RKO (cell line): ENCODE data around the gene TMEM117.

Experiments used
- DNase-seq: peaks from one replicate; pipeline ENCODE4 v3.0.0-alpha.2; 2016; ENCODE audit warnings: low spot score

The TMEM117 gene

DNA sequence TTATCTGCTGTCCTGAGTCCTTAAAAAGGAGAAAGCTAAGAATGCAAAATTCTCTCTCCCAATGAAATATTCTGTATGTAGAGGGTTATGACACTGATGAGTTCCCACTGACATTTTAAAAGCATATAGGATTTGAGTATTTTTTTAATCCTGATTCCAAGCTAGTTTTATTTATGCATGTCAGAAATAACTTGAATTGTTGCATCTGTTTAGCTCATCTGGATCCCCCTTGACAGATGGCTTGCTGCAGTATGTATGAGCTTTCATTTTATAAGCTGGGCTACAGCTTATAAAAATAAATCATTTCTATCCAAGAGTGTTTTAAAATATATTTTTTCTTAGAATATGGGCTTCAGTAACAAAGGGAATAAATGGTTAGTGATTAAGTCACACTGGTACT is 545.0 kb downstream of the TMEM117 start:
- DNase-seq, result no peak

DNA sequence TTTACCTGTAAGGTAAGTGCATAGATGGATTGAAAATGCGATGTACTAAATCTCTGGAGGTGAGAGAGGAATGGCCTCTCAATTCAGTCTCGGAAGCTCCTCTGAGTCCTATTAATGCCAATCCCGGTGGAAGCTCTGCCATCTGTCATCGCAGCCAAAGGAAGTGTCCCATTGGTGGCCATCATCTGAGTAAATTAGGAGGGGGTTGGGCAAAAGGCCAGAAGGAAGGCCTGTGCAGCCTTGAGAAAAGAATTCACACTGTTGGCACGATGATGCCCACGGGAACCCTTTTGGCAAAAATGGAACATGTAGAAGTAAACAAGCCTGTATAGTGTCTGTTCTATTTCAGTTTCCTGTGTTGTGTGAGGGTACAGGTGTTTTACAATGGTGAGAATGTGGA is 545.5 kb downstream of the TMEM117 start:
- no peak for DNase-seq

DNA sequence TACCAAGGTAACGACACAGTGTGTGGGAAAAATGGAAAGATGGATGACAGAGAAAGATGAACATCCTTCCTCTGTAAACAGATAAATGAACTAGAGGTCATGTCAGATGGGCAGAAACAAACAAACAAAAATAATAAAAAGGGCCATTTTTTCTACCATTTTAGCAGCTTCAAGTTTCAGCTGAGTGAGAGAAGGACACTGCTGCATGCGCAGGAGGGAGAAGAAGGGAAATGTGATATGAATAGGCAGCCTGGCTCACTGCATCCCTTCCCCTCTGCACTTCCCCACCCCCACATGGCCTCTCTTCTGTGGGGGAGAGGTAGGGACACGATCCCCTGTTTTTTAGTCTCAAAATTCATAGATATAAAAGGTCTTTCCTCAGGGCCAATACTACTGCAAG is 548.3 kb downstream of the TMEM117 start:
- DNase-seq, result no peak

DNA sequence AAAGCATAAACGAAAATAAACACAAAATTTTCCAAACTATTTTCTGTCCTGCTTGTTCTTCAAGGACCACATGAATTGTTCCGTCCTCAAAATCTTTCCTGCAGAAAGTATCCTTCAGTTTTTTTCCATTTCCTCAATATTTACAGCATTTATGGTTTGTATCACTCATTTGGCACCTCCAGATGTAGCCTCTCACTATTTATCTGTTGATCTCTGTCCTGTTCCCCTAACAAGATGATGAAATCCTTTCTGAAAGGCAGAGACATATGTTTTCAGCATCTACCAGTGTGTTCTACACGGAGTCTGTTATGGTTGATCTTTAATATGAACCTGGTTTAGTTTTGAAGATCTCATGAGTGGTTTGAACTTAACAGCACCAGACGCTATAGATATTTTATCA is 550.1 kb downstream of the TMEM117 start:
- no peak for DNase-seq

DNA sequence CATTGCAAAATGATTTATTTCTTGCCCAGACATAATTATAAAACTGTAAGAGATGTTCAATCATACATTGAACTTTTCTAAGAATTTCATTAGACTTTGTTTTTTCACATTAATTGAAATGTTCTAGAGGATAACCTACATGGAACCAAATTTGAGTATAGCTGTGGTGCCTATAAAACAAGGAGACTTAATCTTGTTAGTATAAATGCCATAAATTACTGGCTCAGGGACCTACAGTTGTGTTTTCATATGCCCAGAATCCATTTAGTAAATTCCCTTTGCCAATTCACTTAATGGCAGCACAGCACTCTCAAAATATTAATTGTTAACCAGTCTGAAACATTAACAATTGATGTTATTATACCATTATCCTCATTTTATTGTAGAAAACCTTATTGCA is 551.7 kb downstream of the TMEM117 start:
- DNase-seq, result no peak

DNA sequence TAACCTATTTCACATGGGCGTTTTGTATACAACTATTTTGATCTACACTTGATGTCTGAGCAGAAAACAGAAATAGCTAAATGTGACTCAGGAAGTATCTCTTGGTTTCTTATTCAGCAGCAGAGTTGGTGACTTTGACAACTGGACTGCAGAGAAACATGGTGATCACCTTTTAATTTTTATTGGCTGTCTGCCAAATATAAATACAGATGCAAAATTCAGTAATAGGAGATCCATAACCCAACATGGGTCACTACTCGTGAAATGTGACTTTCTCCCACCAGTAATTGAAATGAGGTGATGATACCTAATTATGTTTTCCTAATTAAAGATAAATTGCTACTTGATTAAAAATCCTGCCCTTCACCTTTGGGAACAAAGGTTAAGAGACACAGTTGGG is 553.2 kb downstream of the TMEM117 start:
- no peak for DNase-seq

DNA sequence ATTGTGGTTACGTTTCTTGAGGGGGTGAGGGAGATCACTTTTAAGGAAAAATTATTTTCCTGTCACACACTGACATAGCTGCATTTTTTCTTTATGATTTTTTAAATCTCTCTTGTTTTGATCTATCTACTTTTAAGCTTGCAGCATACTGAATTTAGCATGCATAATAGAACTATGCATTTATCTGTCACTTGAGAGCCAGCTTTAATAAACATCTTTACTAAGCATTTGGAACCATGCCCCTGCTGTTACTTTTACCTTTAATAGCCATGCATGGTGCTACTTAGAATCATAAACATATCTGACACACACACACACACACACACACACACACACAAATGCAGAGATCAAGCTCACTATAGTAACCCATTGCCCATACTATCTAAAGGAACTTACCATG is 554.0 kb downstream of the TMEM117 start:
- no peak for DNase-seq

DNA sequence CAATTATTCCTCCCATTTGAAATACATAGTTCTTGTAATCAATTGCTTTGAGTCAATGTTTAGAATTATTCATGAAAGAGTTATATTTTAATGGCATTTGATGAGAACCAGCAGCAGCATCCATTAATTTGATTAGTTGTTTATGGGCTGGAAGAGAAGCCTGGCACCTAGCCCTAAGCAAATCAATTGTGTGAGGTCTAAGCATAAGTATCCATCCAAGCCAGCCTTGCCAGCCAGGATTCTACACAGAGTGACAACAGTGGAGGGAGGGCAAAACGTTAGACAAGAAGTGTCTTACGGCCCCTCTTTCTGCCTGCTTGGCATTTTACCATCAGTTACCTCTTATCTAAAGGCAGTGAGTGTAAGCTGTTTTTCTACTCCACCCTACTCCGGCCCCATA is 561.8 kb downstream of the TMEM117 start:
- DNase-seq, result no peak

DNA sequence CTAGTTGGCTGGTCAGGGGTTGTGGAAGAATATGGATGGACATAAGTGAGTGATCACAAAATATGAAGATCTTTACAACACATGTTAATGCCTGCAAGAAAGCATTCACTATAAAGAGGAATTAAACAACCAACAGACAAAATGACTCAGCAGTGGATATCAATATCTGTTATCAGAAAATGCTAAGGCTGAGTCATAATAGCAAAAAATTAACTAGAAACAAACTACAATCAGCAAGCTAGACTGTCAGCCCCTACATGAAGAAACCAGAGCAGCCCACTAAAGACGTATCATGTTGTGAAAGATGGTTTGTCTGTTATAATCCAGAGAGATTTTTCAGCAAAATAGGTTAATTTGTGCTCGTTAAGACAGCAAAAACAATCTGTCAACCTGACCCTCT is 567.3 kb downstream of the TMEM117 start:
- no peak for DNase-seq

DNA sequence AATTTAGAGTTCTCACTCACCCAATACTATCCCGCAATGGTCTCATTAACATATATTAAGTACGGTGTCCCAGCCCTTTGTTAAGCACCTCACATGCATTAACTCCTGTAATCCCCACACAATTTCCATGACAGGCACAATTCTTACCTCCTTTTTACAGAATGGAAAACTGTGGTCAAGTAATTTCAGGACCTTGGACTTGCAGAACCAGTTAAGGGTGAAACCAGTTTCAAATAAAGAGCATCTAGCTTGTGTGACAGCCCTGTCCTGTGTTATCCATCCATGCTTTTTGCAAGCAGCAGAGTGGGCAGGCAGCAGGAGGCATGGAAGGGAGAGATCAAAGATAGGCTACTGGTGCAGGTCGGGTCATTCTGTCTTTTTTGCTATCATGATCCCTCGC is 569.4 kb downstream of the TMEM117 start:
- DNase-seq, result no peak

DNA sequence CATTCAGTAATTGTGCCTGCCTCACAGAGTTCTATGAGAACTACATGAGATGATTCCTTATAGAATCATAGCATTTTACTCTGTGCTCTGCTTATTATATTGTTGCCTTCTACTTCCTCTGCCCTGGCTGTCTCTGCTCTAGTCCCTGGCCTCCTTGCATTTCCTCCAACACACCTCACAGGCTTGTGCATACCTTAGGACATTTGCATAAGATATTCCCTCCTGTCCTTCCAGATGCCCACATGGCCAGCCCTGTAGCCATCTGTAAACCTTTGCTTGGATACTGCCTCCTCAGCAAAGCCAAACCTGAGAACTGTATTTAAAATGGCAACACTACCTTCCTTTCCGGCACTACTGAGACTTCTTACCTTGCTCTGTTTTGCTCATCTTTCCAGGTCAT is 586.7 kb downstream of the TMEM117 start:
- DNase-seq, result no peak

DNA sequence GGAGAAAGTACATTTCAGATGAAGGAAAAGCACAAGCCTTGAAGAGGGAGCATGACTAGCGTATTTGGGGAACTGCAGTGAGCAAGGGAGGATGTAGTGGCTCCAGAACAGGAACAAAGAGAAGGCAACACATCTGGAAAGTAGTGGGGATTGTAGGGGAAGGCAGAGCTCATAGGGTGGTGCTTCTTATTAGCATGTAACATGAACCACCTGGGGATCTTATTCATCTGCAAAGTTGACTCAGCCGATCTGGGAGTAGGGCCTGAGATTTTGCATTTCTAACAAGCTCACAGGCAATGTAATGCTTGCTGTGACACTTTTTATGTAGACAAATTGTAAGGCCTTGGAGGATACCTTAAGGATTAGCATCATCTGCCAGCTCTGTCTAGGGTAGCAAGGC is 592.9 kb downstream of the TMEM117 start:
- no peak for DNase-seq

DNA sequence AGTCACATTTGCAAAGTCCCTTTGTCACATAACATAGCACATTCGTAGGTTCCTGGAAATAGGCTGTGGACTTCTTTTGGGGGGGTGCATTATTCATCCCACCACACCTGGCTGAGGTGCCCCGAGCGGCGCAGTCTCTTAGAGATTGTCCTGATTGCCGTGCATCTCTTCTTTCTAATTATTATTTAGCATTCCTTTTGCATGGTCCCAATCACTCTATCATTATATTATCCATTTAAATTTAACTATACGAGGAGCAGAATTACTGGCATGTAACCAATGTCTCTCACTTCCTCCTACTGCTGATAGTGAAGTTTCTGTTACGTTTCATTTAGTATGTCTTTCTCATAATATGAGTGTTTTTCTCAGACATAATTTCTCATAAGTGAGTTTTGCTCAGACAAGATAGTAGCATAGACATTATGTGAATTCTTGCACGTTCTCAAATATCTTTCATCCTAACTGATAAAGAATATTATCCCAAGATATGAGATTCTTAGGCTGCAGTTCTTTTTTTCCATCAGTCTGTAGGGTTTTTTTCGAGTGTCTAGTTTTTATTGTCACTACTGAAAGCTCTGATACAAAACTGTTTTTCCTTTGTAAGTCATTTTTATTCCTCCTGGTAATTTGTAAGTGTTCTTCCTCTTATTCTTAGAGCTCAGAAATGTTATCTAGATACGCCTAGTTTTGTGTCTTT is 595.9 kb downstream of the TMEM117 start:
- no peak for DNase-seq

DNA sequence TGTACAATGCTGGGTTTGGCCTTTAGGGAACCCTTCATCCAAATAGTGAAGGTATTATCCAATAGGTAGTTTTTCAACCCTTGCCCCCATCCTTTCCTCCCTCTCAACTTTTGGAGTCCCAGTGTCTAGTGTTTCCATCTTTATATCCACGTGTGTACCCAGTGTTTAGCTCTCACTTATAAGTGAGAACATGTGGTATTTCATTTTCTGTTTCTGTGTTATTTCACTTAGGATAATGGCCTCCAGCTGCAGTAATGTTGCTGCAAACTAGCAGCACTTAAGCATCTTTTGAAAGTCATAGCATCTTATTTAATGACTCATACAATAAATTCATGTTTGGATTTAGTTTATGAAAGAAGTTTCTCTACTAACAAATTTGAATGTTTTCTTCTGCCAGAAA is 597.8 kb downstream of the TMEM117 start:
- DNase-seq, result no peak

DNA sequence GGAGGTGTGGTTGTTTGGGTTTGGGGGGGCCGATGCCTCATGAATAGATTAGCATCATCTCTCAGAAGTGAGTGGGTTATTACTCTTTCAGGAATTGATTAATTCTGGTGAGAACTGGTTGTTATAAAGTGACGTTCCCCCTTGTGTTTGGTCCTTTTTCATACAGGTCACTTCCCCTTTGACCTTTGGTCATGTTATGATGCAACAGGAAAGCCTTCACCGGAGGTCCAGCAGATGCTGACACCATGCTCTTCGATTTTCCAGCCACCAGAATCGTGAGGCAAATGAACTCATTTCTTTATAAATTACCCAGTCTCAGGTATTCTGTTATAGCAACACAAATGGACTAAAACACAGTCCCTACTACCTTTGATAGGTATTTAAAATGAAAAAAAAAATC is 600.9 kb downstream of the TMEM117 start:
- DNase-seq, result no peak
